HCT116 (cell line): Measurements from ENCODE around the gene ATP4A. TPM values are rescaled to one million over a fixed set of nuclear protein-coding genes. Genes with fewer than 3 reads are reported as not detected.
A peak's percentile ranks its signal among the peaks of the same experiment; 100 is the strongest.

ENCODE experiments used
- ATAC-seq: fragments of 200-7000 bp; cut with Tn5 transposase; 2 replicates; pipeline ENCODE4 v1.9.1; 2020; ENCODE audit warnings: mild to moderate bottlenecking, moderate library complexity
- BruUV-seq: library from RNA; stranded (reverse); fragments of 400-500 nt; replicated peaks from 2 replicates; lab custom pipeline; 2021; lab: Mats Ljungman, UMichigan
- CTCF ChIA-PET: fragments of 300-600 bp; sonication (Branson Sonifier 250); formaldehyde crosslinking; loops from one replicate; lab custom pipeline; 2021; ENCODE audit warnings: antibody characterized with exemption; lab: Charles Lee
- POLR2A ChIA-PET: fragments of 300-600, 350-600 bp; sonication (Branson Sonifier 250); formaldehyde crosslinking; loops from one replicate; lab custom pipeline; 2021; ENCODE audit warnings: antibody characterized with exemption; lab: Charles Lee
- RAD21 ChIA-PET, 2 experiments: fragments of 300-600 bp; sonication (Branson Sonifier 250); formaldehyde crosslinking; loops; one replicate each; lab custom pipeline; 2023; ENCODE audit warnings: low total read pairs in 2 of 2; ENCODE audit not compliant: uncharacterized antibody in 2 of 2, unreplicated experiment in 2 of 2, low non-redundant PET in 1 of 2; lab: Charles Lee
- DNase-seq: peaks from one replicate; pipeline ENCODE4 v3.0.0-alpha.2; 2010; ENCODE audit warnings: low read depth, low spot score
- H2AFZ ChIP-seq: fragments of 200-600 bp; shearing (Covaris generic), sonication (generic); 2 replicates; pipeline ENCODE4 v1.6.1; 2017; ENCODE audit warnings: low read depth, mixed run types, mixed read lengths, antibody characterized with exemption, low read length; ENCODE audit not compliant: poor library complexity, severe bottlenecking
- H3K27ac ChIP-seq: 2 replicates; pipeline ENCODE4 v1.5.1; 2012; ENCODE audit warnings: low read depth, low read length
- H3K27me3 ChIP-seq: fragments of 200-600 bp; sonication (generic); 2 replicates; pipeline ENCODE4 v1.6.1; 2016; ENCODE audit warnings: mixed run types, low read length, mixed read lengths; ENCODE audit not compliant: insufficient read depth
- H3K36me3 ChIP-seq, 2 experiments: fragments of 200-500 bp in 1 of 2; fragments of 200-600 bp in 1 of 2; sonication (Bioruptor generic) in 1 of 2; sonication (generic) in 1 of 2; 2 replicates each; pipeline versions ENCODE4 v1.5.1 to v1.6.1; 2014 to 2016; ENCODE audit warnings: low read length in 2 of 2, inconsistent platforms in 1 of 2, mixed read lengths in 1 of 2, mixed run types in 1 of 2; ENCODE audit not compliant: insufficient read depth in 2 of 2, control insufficient read depth in 1 of 2
- H3K4me1 ChIP-seq, 2 experiments: fragments of 200-600 bp in 1 of 2; sonication (generic) in 1 of 2; 2 replicates each; pipeline versions ENCODE4 v1.5.1 to v1.6.1; 2012 to 2017; ENCODE audit warnings: low read length in 2 of 2, inconsistent platforms in 1 of 2, mild to moderate bottlenecking in 1 of 2, mixed read lengths in 1 of 2, mixed run types in 1 of 2, moderate library complexity in 1 of 2; ENCODE audit not compliant: insufficient read depth in 2 of 2, control insufficient read depth in 1 of 2
- H3K4me2 ChIP-seq: fragments of 200-600 bp; sonication (generic); 2 replicates; pipeline ENCODE4 v1.6.1; 2017; ENCODE audit warnings: mixed run types, low read length, mixed read lengths
- H3K4me3 ChIP-seq, 2 experiments: fragments of 200-600 bp in 1 of 2; sonication (generic) in 1 of 2; replicated peaks in 1 of 2; 2 replicates each; pipeline ENCODE4 v1.5.1; 2011 to 2016; ENCODE audit warnings: low read length in 2 of 2, control low read depth in 1 of 2, low read depth in 1 of 2, mild to moderate bottlenecking in 1 of 2, mixed read lengths in 1 of 2, mixed run types in 1 of 2
- H3K79me2 ChIP-seq: fragments of 200-600 bp; sonication (generic); 2 replicates; pipeline ENCODE4 v1.6.1; 2017; ENCODE audit warnings: mild to moderate bottlenecking, mixed run types, low read length, moderate library complexity, mixed read lengths; ENCODE audit not compliant: insufficient read depth
- H3K9ac ChIP-seq: fragments of 200-600 bp; sonication (generic); 2 replicates; pipeline ENCODE4 v1.6.1; 2016; ENCODE audit warnings: low read length, mixed read lengths
- H3K9me2 ChIP-seq: fragments of 200-600 bp; sonication (generic), shearing (Covaris generic); 2 replicates; pipeline ENCODE4 v1.6.1; 2017; ENCODE audit warnings: mixed run types, mild to moderate bottlenecking, moderate library complexity; ENCODE audit not compliant: insufficient read depth
- H3K9me3 ChIP-seq, 2 experiments: fragments of 200-500 bp in 1 of 2; fragments of 200-600 bp in 1 of 2; sonication (Bioruptor generic) in 1 of 2; sonication (generic) in 1 of 2; 2 replicates each; pipeline ENCODE4 v1.6.1; 2014 to 2017; ENCODE audit warnings: low read length in 2 of 2, mixed read lengths in 2 of 2, inconsistent platforms in 1 of 2, low read depth in 1 of 2, mild to moderate bottlenecking in 1 of 2, mixed run types in 1 of 2, moderate library complexity in 1 of 2; ENCODE audit not compliant: control insufficient read depth in 1 of 2, insufficient read depth in 1 of 2
- H4K20me1 ChIP-seq: fragments of 200-600 bp; sonication (generic), shearing (Covaris generic); 2 replicates; pipeline ENCODE4 v1.6.1; 2017; ENCODE audit warnings: mixed run types, mild to moderate bottlenecking, moderate library complexity; ENCODE audit not compliant: insufficient read depth
- CBX3 ChIP-seq: IDR thresholded peaks from 2 replicates; pipeline ENCODE4 v1.6.1; 2012; ENCODE audit warnings: low read depth
- CEBPB ChIP-seq: IDR thresholded peaks from 2 replicates; pipeline ENCODE4 v1.6.1; 2012; ENCODE audit warnings: low read depth
- ELF1 ChIP-seq: IDR thresholded peaks from 2 replicates; pipeline ENCODE4 v1.6.1; 2012; ENCODE audit warnings: low read depth, borderline replicate concordance
- EZH2 ChIP-seq: fragments of 200-600 bp; sonication (generic); IDR thresholded peaks from 2 replicates; pipeline ENCODE4 v1.6.1; 2017; ENCODE audit warnings: antibody characterized with exemption, mixed run types
- EZH2phosphoT487 ChIP-seq: fragments of 200-600 bp; IDR thresholded peaks from 2 replicates; pipeline ENCODE4 v1.6.1; 2018; ENCODE audit warnings: antibody characterized with exemption, borderline replicate concordance
- FOSL1 ChIP-seq: IDR thresholded peaks from 2 replicates; pipeline ENCODE4 v1.6.1; 2012; ENCODE audit warnings: low read depth
- JUND ChIP-seq: IDR thresholded peaks from 2 replicates; pipeline ENCODE4 v1.6.1; 2012
- MAX ChIP-seq: IDR thresholded peaks from 2 replicates; pipeline ENCODE4 v1.6.1; 2012
- POLR2A ChIP-seq: IDR thresholded peaks from 2 replicates; pipeline ENCODE4 v1.7.0; 2011; ENCODE audit warnings: borderline replicate concordance; ENCODE audit not compliant: insufficient read depth, insufficient read length; ENCODE audit errors: extremely low read depth
- POLR2AphosphoS5 ChIP-seq: IDR thresholded peaks from 2 replicates; pipeline ENCODE4 v1.6.1; 2011; ENCODE audit warnings: mild to moderate bottlenecking, low read depth, low read length, moderate library complexity
- RAD21 ChIP-seq: IDR thresholded peaks from 2 replicates; pipeline ENCODE4 v1.6.1; 2012; ENCODE audit warnings: low read depth, mild to moderate bottlenecking
- SRF ChIP-seq: IDR thresholded peaks from 2 replicates; pipeline ENCODE4 v1.6.1; 2012; ENCODE audit warnings: low read depth
- TCF7L2 ChIP-seq: IDR thresholded peaks from 2 replicates; pipeline ENCODE4 v1.7.0; 2011; ENCODE audit warnings: borderline replicate concordance, inconsistent platforms; ENCODE audit not compliant: insufficient read depth, insufficient read length; ENCODE audit errors: extremely low read depth
- YY1 ChIP-seq: IDR thresholded peaks from 2 replicates; pipeline ENCODE4 v1.6.1; 2011; ENCODE audit warnings: low read length, low read depth, moderate library complexity, mild to moderate bottlenecking; ENCODE audit not compliant: insufficient replicate concordance; ENCODE audit errors: extremely low read depth
- ZBTB33 ChIP-seq: IDR thresholded peaks from 2 replicates; pipeline ENCODE4 v1.6.1; 2011; ENCODE audit warnings: mild to moderate bottlenecking, low read length, moderate library complexity; ENCODE audit not compliant: insufficient replicate concordance; ENCODE audit errors: extremely low read depth
- ZFX ChIP-seq: fragments of 450-650 bp; IDR thresholded peaks from 2 replicates; pipeline ENCODE4 v1.6.1; 2017
- ZNF274 ChIP-seq: fragments of 200-500 bp; sonication (Bioruptor generic); IDR thresholded peaks from 2 replicates; pipeline ENCODE4 v1.6.1; 2014; ENCODE audit warnings: mild to moderate bottlenecking, low read depth, low read length, inconsistent platforms
- intact Hi-C: fragments of 100-400 bp; cut with micrococcal nuclease; formaldehyde crosslinking; loops from 2 replicates; pipeline ENCODE4 v1.10.0; 2022
- total RNA-seq: library from RNA; stranded (reverse); gene quantifications from one replicate; pipeline ENCODE4 v1.2.1, GENCODE V29; 2021; ENCODE audit not compliant: unreplicated experiment

Gene ATP4A
- total RNA-seq, 1 experiment from 2014 or later, result 0.27 TPM

- ATAC-seq (no peak), DNase-seq (no peak)
- Histone ChIP-seq H3K79me2 (peaks cover 37% of the 10 kb centered on the region), H4K20me1 (no peaks in the 10 kb centered on the region), H3K36me3 (peaks cover 0 to 16% of the 10 kb centered on the region in 2 experiments; a peak in 1 of 4 replicates), H3K9ac (no peak overlapping the region), H2AFZ (no peak overlapping the region), H3K4me2 (no peak overlapping the region), H3K4me1 (peaks cover 19 to 37% of the 10 kb centered on the region in 2 experiments), H3K4me3 (no peak overlapping the region), H3K27me3 (no peaks in the 10 kb centered on the region), H3K9me3 (no peaks in the 10 kb centered on the region), H3K27ac (no peak overlapping the region), H3K9me2 (no peaks in the 10 kb centered on the region)
- intact Hi-C loops, result no loop called here
- TF ChIP-seq EZH2 (no peak), CEBPB (no peak), POLR2AphosphoS5 (no peak), POLR2A (no peak)
- ChIA-PET POLR2A (interaction anchor here (1.1 to 1.3 kb wide), 2 partner anchors 16 to 134 kb away, joined by 4 read pairs; no protein-coding TSS in a partner anchor), CTCF (interaction anchor here (1.4 to 1.6 kb wide), 3 partner anchors 90 to 191 kb away, joined by 3 read pairs; no protein-coding TSS in a partner anchor), RAD21 (no interaction called here)
- BruUV-seq, result no TSS peak
Measured at GRCh38 chr19:35511337-35511736, 52.1 kb downstream of the ATP4A start.

GRCh38 chr19:35510626-35510964 is 52.9 kb downstream of the ATP4A start:
- Histone ChIP-seq H3K27me3 (no peaks in the 10 kb centered on the region), H3K36me3 (peaks cover 2 to 24% of the 10 kb centered on the region in 2 experiments; a peak in 3 of 4 replicates), H3K9me2 (no peaks in the 10 kb centered on the region), H3K9ac (peak overlapping the region; percentile 85), H3K9me3 (no peaks in the 10 kb centered on the region), H4K20me1 (no peaks in the 10 kb centered on the region), H3K4me3 (peak overlapping the region; percentile 66 to 70), H3K79me2 (peaks cover 45% of the 10 kb centered on the region), H2AFZ (no peak overlapping the region), H3K4me2 (peak overlapping the region; percentile 94), H3K4me1 (peaks cover 19 to 37% of the 10 kb centered on the region in 2 experiments), H3K27ac (peak overlapping the region; percentile 94)
- RAD21 ChIA-PET, result interaction anchor here in 1 of 2 experiments (0.5 kb wide), 1 partner anchor 159 kb away, joined by 3 read pairs; no protein-coding TSS in a partner anchor
- DNase-seq (no peak), ATAC-seq (peak; percentile 8)
- intact Hi-C loops, result loop anchor here (1.0 kb wide), 3 partner anchors 35 to 207 kb away; partner anchors contain the start of genes COX6B1 and TMEM147
- POLR2A ChIA-PET, result interaction anchor here (0.5 to 2.4 kb wide), 16 partner anchors 9 to 431 kb away, joined by 3 to 22 read pairs (median 4); partner anchors contain the start of genes COX6B1 and LIN37
- BruUV-seq, result no TSS peak
- CTCF ChIA-PET, result interaction anchor here (0.7 to 1.6 kb wide), 15 partner anchors 9 to 191 kb away, joined by 3 to 11 read pairs (median 3); partner anchors contain the start of gene COX6B1
- TF ChIP-seq SRF (no peak), EZH2phosphoT487 (no peak), CBX3 (no peak), ELF1 (no peak), POLR2AphosphoS5 (no peak), EZH2 (no peak), ZBTB33 (no peak), YY1 (no peak), ZNF274 (no peak), FOSL1 (no peak), RAD21 (no peak), TCF7L2 (no peak), JUND (no peak), MAX (no peak), ZFX (no peak)
